Heart left ventricle (tissue), 16 donors: Measurements from ENCODE around the gene NLRC5. TPM values are rescaled to one million over a fixed set of nuclear protein-coding genes. Genes with fewer than 3 reads are reported as not detected.
A peak's percentile ranks its signal among the peaks of the same experiment; 100 is the strongest.
"Not testable (repeated sequence)": the region's sequence is repeated elsewhere in the genome, so short reads cannot be mapped to it uniquely, and the experiment has no call there.

Experiments used
- ATAC-seq, 4 donors: fragments of 200-7000 bp; cut with Tn5 transposase; one replicate each; pipeline ENCODE4 v1.9.1; 2020 to 2022; ENCODE audit warnings: moderate library complexity in 4 of 4, mild to moderate bottlenecking in 3 of 4, moderate number of reproducible peaks in 1 of 4
- DNase-seq, 5 donors: peaks; one replicate each; pipeline ENCODE4 v3.0.0-alpha.2; 2020
- H3K27ac ChIP-seq, 12 donors: fragments of 200-600 bp; sonication (generic) in 4 of 12; one replicate each; pipeline versions ENCODE4 v1.5.0 to v1.8.0; 2016 to 2022; ENCODE audit warnings: mild to moderate bottlenecking in 2 of 12
- H3K27me3 ChIP-seq, 9 donors: fragments of 200-600 bp; sonication (generic) in 2 of 9; one replicate each; pipeline versions ENCODE4 v1.5.1 to v1.8.0; 2016 to 2022; ENCODE audit warnings: mild to moderate bottlenecking in 3 of 9
- H3K36me3 ChIP-seq, 9 donors: fragments of 200-600 bp; sonication (generic) in 2 of 9; one replicate each; pipeline versions ENCODE4 v1.5.0 to v1.8.0; 2018 to 2022; ENCODE audit warnings: mild to moderate bottlenecking in 2 of 9
- H3K4me1 ChIP-seq, 12 donors: fragments of 200-600 bp; sonication (generic) in 4 of 12; one replicate each; pipeline versions ENCODE4 v1.5.0 to v1.8.0; 2016 to 2022; ENCODE audit warnings: mild to moderate bottlenecking in 3 of 12
- H3K4me3 ChIP-seq, 12 donors: fragments of 200-600 bp; sonication (generic) in 4 of 12; one replicate each; pipeline versions ENCODE4 v1.5.0 to v1.8.0; 2017 to 2022; ENCODE audit warnings: mild to moderate bottlenecking in 9 of 12, moderate library complexity in 4 of 12
- H3K9me3 ChIP-seq, 12 donors: fragments of 200-600 bp; sonication (generic) in 4 of 12; one replicate each; pipeline versions ENCODE4 v1.5.0 to v1.8.0; 2016 to 2022; ENCODE audit warnings: mild to moderate bottlenecking in 1 of 12
- POLR2A ChIP-seq, 2 donors: fragments of 450-650 bp; IDR thresholded peaks; one replicate each; pipeline ENCODE4 v1.6.1; 2017; ENCODE audit warnings: antibody characterized with exemption in 2 of 2, mild to moderate bottlenecking in 2 of 2, moderate library complexity in 2 of 2
- WGBS, 4 donors: extraction: QIAGEN DNeasy Blood & Tissue Kit in 2 of 4; methylation state at CpG; one replicate each; pipeline versions ENCODE4 v1.1.5 to v1.1.7; 2013 to 2018; 5-methylcytosine and 5-hydroxymethylcytosine counted together
- intact Hi-C, 10 donors: fragments of 100-400 bp; cut with DNase I; formaldehyde crosslinking; loops; one replicate each; pipeline versions ENCODE4 v1.11.1 to v1.14.2; 2022
- polyA plus RNA-seq, 2 donors: library from polyadenylated mRNA; stranded (reverse); fragments of 200-250 nt; gene quantifications; one replicate each; pipeline ENCODE4 v1.2.3, GENCODE V29; 2013
- total RNA-seq, 9 donors: library from RNA; depleted of rRNA in 2 of 9; stranded (reverse); fragments of >200 nt in 2 of 9; fragmentation: NEBNext Ultra II Directional in 3 of 9; extraction: Animal tissue kit (Norgen Biotek cat#: 25700) in 3 of 9; gene quantifications; one replicate each; pipeline versions ENCODE4 v1.1.0 to v1.2.4, GENCODE V29; 2016 to 2023
- TF ChIP-seq, protein P1 (sequence below), 12 donors: fragments of 200-600 bp; sonication (generic) in 4 of 12; IDR thresholded peaks; one replicate each; pipeline versions ENCODE4 v1.5.0 to v1.8.0; 2018 to 2022; ENCODE audit warnings: antibody characterized with exemption in 12 of 12, mild to moderate bottlenecking in 5 of 12
- donor health status: ischemic (EF 13 %, LVEDD 7.1; RV severe dilation, severe dysfunction).
- donor health status: healthy with polysubstance abuse.
- donor health status: DM: no; HTN: yes; CAD: no.
- donor health status: DM: no; HTN: no; CAD: no.
- donor health status: ischemic (EF 25% LVEDD 6.9; RV normal size, moderate dysfunction).
- donor health status: ischemic (EF 25% LVEDD 5.7; RV mildly dilated, moderate dysfunction).
- donor health status: healthy.
- donor health status: DM: yes; HTN: yes; CAD: no.
- donor health status: ischemic (EF 35%, LVEDD 5.7; RV mildly dilated, moderate dysfunction).
- donor health status: nonischemic (EF 11% LVEDD 7.7; RV severe dilation, severe dysfunction).
- donor health status: DM: yes; HTN: yes; CAD: no.
- donor health status: PGD.
- donor health status: ischemic (EF 29% LVEDD 5.4; RV normal size, mild dysfunction).
- donor health status: nonischemic (EF 23%, LVEDD 6.1; RV moderate dilation, normal function).

Gene NLRC5
- total and polyA plus RNA-seq, 11 donors, result 5.8 to 98.6 (median 9.9) TPM

DNA sequence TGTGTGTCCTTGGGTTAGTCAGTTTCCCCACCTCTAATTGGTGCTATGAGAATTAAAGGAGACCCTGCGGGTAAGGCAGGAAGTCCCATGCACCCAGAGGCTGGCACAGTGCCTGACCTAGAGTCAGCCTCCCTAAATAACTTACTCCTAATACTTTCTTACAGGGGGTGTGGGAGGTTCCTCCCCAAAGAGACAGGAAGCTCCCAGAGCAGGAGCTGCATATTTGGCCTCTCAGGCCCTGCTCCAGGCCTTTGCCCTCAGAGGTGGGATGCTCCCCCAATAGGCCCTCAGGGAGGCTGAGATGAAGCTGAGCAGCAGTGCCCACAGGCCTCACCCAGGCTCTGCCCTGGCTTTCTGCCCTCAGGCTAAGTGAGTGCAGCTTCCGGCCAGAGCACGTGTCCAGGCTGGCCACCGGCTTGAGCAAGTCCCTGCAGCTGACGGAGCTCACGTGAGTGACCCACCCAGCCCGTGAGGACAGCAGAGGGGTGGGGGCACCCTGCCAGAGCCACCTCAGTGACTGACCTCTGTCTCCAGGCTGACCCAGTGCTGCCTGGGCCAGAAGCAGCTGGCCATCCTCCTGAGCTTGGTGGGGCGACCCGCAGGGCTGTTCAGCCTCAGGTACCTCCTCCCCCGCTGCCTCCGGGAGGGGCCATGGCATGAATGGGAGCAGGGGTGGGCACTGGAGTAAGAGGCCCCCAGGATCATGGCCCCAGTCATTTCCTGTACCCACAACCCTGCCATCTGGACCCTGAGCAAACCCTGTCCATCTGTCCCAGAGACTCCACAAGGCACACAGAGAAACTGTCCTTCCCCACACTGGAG lies 71.9 kb downstream of the NLRC5 start:
- Histone ChIP-seq H3K4me1 (peaks cover 0 to 23% (median 16%) of the 10 kb centered on the region in 12 donors), H3K9me3 (no peaks in the 10 kb centered on the region), H3K27me3 (no peaks in the 10 kb centered on the region), H3K27ac (peak overlapping the region in 11 of 12 donors; percentile 58 to 91 (median 73)), H3K36me3 (peaks cover 0 to 82% (median 3%) of the 10 kb centered on the region in 9 donors), H3K4me3 (peak overlapping the region in 2 of 12 donors; percentile 2 to 15)
- intact Hi-C loops, result no loop called here
- peak in 1 of 2 donors; percentile 16 for TF ChIP-seq POLR2A (IDR thresholded peaks at IDR 0.05)
- TF ChIP-seq, protein P1, sequence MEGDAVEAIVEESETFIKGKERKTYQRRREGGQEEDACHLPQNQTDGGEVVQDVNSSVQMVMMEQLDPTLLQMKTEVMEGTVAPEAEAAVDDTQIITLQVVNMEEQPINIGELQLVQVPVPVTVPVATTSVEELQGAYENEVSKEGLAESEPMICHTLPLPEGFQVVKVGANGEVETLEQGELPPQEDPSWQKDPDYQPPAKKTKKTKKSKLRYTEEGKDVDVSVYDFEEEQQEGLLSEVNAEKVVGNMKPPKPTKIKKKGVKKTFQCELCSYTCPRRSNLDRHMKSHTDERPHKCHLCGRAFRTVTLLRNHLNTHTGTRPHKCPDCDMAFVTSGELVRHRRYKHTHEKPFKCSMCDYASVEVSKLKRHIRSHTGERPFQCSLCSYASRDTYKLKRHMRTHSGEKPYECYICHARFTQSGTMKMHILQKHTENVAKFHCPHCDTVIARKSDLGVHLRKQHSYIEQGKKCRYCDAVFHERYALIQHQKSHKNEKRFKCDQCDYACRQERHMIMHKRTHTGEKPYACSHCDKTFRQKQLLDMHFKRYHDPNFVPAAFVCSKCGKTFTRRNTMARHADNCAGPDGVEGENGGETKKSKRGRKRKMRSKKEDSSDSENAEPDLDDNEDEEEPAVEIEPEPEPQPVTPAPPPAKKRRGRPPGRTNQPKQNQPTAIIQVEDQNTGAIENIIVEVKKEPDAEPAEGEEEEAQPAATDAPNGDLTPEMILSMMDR (IDR thresholded peaks at IDR 0.05), result no peak
- ATAC-seq, result peak; percentile 81 to 92 (median 90)
- peak; percentile 66 to 90 (median 83) for DNase-seq
- 24 to 42% (median 31%) methylated on average over 4 to 11 of the region's 11 CpGs for WGBS, 4 donors

DNA sequence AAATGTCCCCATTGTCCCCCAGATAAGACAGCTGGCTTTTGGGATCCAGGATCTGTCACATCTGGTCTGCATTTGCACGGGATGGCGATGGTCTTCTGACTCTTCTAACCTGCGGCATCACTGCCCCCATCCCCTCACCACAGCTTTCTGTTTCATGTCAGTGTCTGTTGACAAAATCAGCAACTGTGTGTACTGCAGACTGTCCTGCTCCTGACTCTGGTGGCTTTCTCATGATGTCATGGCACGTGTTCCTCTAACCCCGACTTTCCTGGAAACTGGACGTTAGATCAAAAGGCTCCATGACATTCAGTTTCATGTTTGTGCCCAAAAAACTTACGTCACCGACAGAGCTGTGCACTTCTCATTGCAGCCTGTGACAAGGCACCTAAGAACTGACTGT lies 73.0 kb downstream of the NLRC5 start:
- Histone ChIP-seq H3K4me1 (peaks cover 0 to 23% (median 16%) of the 10 kb centered on the region in 12 donors), H3K27ac (peak overlapping the region in 8 of 12 donors; percentile 69 to 91 (median 80)), H3K4me3 (no peak overlapping the region), H3K9me3 (no peaks in the 10 kb centered on the region), H3K36me3 (peaks cover 0 to 82% (median 4%) of the 10 kb centered on the region in 9 donors), H3K27me3 (no peaks in the 10 kb centered on the region)
- ATAC-seq, result peak in 2 of 4 donors; percentile 38
- intact Hi-C loops, result no loop called here
- WGBS, 4 donors, result 61 to 75% (median 67%) methylated on average over 8 of the region's 8 CpGs
- peak in 1 of 5 donors; percentile 11 for DNase-seq
- TF ChIP-seq, protein P1 (IDR thresholded peaks at IDR 0.05), result no peak
- TF ChIP-seq POLR2A (IDR thresholded peaks at IDR 0.05), result no peak

DNA sequence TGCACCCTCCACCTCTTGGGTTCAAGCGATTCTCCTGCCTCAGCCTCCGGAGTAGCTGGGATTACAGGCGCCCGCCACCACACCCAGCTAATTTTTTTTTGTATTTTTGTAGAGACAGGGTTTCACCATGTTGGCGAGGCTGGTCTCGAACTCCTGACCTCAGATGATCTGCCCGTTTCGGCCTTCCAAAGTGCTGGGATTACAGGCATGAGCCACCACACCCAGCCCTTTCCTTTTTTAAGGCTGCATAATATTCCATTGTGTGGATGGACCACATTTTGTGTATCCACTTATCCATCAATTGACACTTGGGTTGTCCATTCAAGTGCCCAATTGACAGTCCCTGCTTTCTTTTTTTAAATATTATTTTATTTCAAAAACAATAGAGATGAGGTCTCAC lies 73.8 kb downstream of the NLRC5 start:
- intact Hi-C loops, ATAC-seq: not testable (repeated sequence)
- 83 to 91% (median 90%) methylated on average over 8 of the region's 8 CpGs for WGBS, 4 donors

DNA sequence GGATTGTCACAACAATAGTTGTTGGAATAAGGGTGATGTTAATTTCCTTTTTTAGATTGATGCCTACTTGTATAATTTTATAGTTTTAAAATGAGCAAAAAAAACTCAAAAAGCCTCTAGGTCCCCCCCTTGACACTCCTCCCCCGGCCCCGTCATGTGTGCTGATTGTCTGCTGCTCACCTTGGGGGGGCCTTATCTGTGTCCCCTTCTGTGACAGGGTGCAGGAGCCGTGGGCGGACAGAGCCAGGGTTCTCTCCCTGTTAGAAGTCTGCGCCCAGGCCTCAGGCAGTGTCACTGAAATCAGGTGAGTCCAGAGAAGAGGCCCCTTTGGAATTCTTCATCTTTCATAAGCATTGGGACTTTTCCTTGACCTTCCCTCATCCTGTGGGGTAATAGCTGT lies 75.6 kb downstream of the NLRC5 start:
- H3K36me3 ChIP-seq, result peaks cover 0 to 80% (median 9%) of the 10 kb centered on the region in 9 donors
- intact Hi-C loops, result no loop called here
- DNase-seq (no peak), ATAC-seq (no peak)
- no peak overlapping the region for H3K4me3 ChIP-seq
- no peak overlapping the region for H3K27ac ChIP-seq
- H3K4me1 ChIP-seq, result peaks cover 0 to 33% (median 16%) of the 10 kb centered on the region in 12 donors
- no peaks in the 10 kb centered on the region for H3K27me3 ChIP-seq
- WGBS, 4 donors, result 83 to 97% (median 91%) methylated on average over 5 of the region's 5 CpGs
- H3K9me3 ChIP-seq, result no peaks in the 10 kb centered on the region
- no peak for TF ChIP-seq POLR2A (IDR thresholded peaks at IDR 0.05)
- TF ChIP-seq, protein P1 (IDR thresholded peaks at IDR 0.05), result no peak

More for the DNA sequence above, 73.8 kb downstream of the NLRC5 start:
- H3K27ac ChIP-seq, H3K27me3 ChIP-seq, H3K9me3 ChIP-seq, H3K4me3 ChIP-seq: not testable (repeated sequence)
- H3K4me1 ChIP-seq, result peaks cover 0 to 23% (median 16%) of the 10 kb centered on the region in 12 donors
- DNase-seq, result peak in 1 of 5 donors; percentile 5
- H3K36me3 ChIP-seq, result peaks cover 0 to 82% (median 7%) of the 10 kb centered on the region in 9 donors
